PC-3 (cell line): Measurements from ENCODE around the gene PHKG1.

Experiments used
- CTCF ChIP-seq: fragments of 300-600 bp; sonication (generic); conservative IDR thresholded peaks from 2 replicates; pipeline ENCODE4 v1.5.1; 2017; ENCODE audit warnings: antibody characterized with exemption, low read depth, mild to moderate bottlenecking, low read length
- EZH2 ChIP-seq: fragments of 300-600 bp; sonication (generic); IDR thresholded peaks from one replicate; pipeline ENCODE4 v1.6.1; 2017; ENCODE audit warnings: antibody characterized with exemption, mild to moderate bottlenecking, low read length; ENCODE audit not compliant: unreplicated experiment
- EZH2phosphoT487 ChIP-seq: fragments of 300-600 bp; sonication (generic); IDR thresholded peaks from 2 replicates; pipeline ENCODE4 v1.6.1; 2018; ENCODE audit warnings: mild to moderate bottlenecking, antibody characterized with exemption, low read length, borderline replicate concordance

- TF ChIP-seq CTCF (peak; percentile 27; the same call in 1 of the 2 replicates), EZH2phosphoT487 (no peak), EZH2 (no peak)
Measured at GRCh38 chr7:56092789-56093531, at the start of gene PHKG1.
